Ectodermal cell (in vitro differentiated cells): Measurements from ENCODE around the gene TFAP2D. TPM values are rescaled to one million over a fixed set of nuclear protein-coding genes. Genes with fewer than 3 reads are reported as not detected.

ENCODE experiments used
- H3K27ac ChIP-seq: 2 replicates; pipeline ENCODE4 v1.7.0; 2013; ENCODE audit warnings: mild to moderate bottlenecking, low read depth, low read length; ENCODE audit not compliant: insufficient read depth, poor library complexity, severe bottlenecking
- H3K27me3 ChIP-seq: 2 replicates; pipeline ENCODE4 v1.7.0; 2013; ENCODE audit warnings: mild to moderate bottlenecking, low read length; ENCODE audit not compliant: insufficient read depth, control insufficient read depth, poor library complexity, severe bottlenecking
- H3K36me3 ChIP-seq: one replicate; pipeline ENCODE4 v1.7.0; 2013; ENCODE audit warnings: low read length; ENCODE audit not compliant: control insufficient read depth, insufficient read depth
- H3K4me1 ChIP-seq: one replicate; pipeline ENCODE4 v1.7.0; 2013; ENCODE audit warnings: low read length; ENCODE audit not compliant: control insufficient read depth, insufficient read depth
- H3K4me3 ChIP-seq: 2 replicates; pipeline ENCODE4 v1.7.0; 2013; ENCODE audit warnings: low read depth, low read length, control low read depth; ENCODE audit not compliant: insufficient read depth
- H3K9me3 ChIP-seq: 2 replicates; pipeline ENCODE4 v1.7.0; 2013; ENCODE audit warnings: mild to moderate bottlenecking, low read length, moderate library complexity; ENCODE audit not compliant: control insufficient read depth
- WGBS, 2 experiments: methylation state at CpG; one replicate each; pipeline ENCODE4 v1.1.7; 2013; ENCODE audit warnings: missing lambda C conversion rate in 2 of 2; 5-methylcytosine and 5-hydroxymethylcytosine counted together
- polyA plus RNA-seq, 4 experiments: library from polyadenylated mRNA; stranded (reverse); fragments of 50-300 nt; gene quantifications; one replicate each; pipeline ENCODE4 v1.2.3, GENCODE V29; 2013

TFAP2D gene
- polyA plus RNA-seq (2013, experiment 1 of 4), result not detected
- not detected for polyA plus RNA-seq (2013, experiment 2 of 4)
- polyA plus RNA-seq (2013, experiment 3 of 4), result not detected
- polyA plus RNA-seq (2013, experiment 4 of 4), result not detected

DNA sequence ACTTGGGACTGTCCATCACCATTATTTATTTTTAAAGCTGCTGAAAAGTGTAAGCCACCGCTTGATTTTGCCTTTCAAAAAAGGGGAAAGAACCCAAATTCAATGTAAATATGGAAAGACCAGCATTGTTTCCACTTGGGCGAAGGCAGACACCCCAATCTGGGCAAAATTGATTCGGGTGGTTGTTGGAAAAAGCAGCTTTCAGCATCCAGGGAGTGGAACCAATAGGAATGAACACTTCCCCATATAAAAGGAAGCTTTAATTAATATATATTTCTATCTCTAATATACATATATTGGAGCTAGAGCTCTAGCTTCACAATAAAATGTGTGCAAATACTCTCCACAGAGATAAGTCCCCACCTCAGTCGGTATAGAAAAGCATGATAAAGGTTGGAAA is at the start of gene TFAP2D:
Gene TFAP2D, plus strand, starts transcription at position 301 of the 400 bp plus-strand sequence. CDS start 530 bp downstream, outside the sequence.
- WGBS, 2 experiments, result 13 to 18% methylated on average over 3 to 4 of the region's 4 CpGs
- Histone ChIP-seq H3K4me1 (peaks cover 30% of the 10 kb centered on the region), H3K9me3 (no peaks in the 10 kb centered on the region), H3K4me3 (no peak within 1 kb of the TSS), H3K27me3 (peaks cover 100% of the 10 kb centered on the region), H3K36me3 (no peaks in the 10 kb centered on the region), H3K27ac (no peak within 1 kb of the TSS)

DNA sequence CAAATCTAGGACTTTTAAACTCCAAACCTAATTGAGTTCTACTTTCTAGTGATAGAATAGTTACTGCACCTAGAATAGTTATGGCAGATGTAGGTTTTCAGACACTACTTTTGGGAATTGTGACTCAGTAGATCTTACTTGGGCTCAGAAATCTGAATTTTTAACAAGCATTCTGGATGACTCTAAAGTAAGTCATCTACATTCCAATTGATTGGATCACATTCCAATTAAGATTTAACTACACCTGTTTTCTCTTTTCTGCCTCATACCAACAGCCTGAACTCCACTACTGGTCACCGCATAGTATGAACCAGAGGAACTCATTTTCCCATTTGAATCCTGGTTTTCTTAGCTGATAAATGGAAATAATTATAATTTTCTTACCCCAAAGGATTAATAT is 49.5 kb upstream of the TFAP2D start:
- H3K36me3 ChIP-seq, result no peaks in the 10 kb centered on the region
- H3K4me1 ChIP-seq, result no peaks in the 10 kb centered on the region
- no peak overlapping the region for H3K4me3 ChIP-seq
- no peak overlapping the region for H3K27ac ChIP-seq
- no peaks in the 10 kb centered on the region for H3K9me3 ChIP-seq
- no peaks in the 10 kb centered on the region for H3K27me3 ChIP-seq
- 80 to 100% methylated on average over 1 of the region's 1 CpG for WGBS, 2 experiments

DNA sequence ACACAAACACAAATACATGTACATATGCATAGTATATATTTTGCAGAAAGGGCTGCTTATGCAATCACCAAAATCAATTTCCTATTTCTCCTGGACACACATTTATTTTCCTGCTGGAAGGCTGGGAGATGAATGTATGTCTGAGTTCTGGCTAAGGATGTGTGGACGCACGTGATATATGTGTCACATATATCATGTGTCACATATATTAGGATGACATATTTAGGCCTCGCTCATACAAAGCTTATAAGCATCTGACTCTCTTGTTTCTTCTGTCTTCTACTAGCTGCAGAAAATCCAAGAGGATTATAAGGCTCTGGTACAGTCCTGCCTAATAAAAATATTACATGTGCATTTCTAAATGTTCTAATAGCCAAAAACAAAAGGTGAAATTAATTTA is 47.2 kb upstream of the TFAP2D start:
- H3K4me1 ChIP-seq, result no peaks in the 10 kb centered on the region
- no peaks in the 10 kb centered on the region for H3K9me3 ChIP-seq
- WGBS, 2 experiments, result 90 to 100% methylated on average over 1 to 3 of the region's 3 CpGs
- H3K27me3 ChIP-seq, result no peaks in the 10 kb centered on the region
- no peaks in the 10 kb centered on the region for H3K36me3 ChIP-seq
- no peak overlapping the region for H3K4me3 ChIP-seq
- H3K27ac ChIP-seq, result no peak overlapping the region

DNA sequence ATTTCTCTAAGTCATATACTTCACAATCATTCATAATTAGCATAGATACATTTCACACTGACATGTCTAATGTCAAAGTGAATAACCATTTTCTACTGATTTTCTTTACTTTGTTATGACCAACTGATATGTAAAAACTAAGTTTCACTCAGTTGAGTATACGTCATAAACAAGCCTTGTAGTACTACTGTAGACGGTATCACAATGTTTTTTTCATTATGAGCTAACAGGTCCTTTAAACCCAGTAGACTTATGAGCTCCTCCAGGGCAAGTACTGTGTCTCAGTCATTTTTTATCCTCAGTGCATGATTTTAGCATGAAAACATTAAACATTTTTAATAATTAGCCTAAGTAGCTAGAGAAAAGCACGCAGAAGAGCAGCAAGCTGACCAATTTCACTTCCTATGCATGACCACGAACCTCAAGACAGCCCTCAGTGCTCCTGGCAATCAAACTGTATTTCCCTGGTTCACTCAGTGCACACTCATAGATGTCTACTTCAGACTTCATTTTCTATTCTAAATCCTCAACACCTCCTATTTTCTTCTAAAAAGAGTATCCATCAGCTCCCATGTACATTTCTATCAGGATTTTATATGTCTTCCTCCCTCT is 32.0 kb upstream of the TFAP2D start:
- Histone ChIP-seq H3K27ac (no peak overlapping the region), H3K4me1 (no peaks in the 10 kb centered on the region), H3K4me3 (no peak overlapping the region), H3K36me3 (no peaks in the 10 kb centered on the region), H3K9me3 (no peaks in the 10 kb centered on the region), H3K27me3 (no peaks in the 10 kb centered on the region)
- WGBS, 2 experiments, result 83 to 91% methylated on average over 4 of the region's 4 CpGs

DNA sequence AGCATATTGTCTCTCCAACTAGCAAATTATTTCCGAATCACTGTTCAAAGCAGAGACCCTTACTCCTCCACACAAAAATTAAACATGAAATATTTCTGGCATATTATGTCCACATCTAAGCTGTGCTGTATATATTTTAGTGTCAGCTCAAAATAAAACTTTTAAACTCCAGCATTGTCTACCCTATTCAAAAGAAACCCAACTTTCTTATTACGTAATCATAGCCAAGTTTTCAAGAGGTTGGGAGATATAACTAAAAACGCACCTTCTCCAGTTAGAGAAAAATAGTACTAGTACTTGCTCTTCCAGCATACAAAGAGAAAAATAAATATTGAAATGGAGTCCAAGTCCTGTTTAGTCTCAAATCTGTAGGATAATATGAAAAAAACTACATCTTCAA is 24.1 kb upstream of the TFAP2D start:
- WGBS, 2 experiments, result 94 to 100% methylated on average over 1 to 3 of the region's 3 CpGs
- H3K36me3 ChIP-seq, result no peaks in the 10 kb centered on the region
- H3K4me1 ChIP-seq, result no peaks in the 10 kb centered on the region
- no peak overlapping the region for H3K27ac ChIP-seq
- H3K27me3 ChIP-seq, result peaks cover 6% of the 10 kb centered on the region
- no peak overlapping the region for H3K4me3 ChIP-seq
- H3K9me3 ChIP-seq, result no peaks in the 10 kb centered on the region

DNA sequence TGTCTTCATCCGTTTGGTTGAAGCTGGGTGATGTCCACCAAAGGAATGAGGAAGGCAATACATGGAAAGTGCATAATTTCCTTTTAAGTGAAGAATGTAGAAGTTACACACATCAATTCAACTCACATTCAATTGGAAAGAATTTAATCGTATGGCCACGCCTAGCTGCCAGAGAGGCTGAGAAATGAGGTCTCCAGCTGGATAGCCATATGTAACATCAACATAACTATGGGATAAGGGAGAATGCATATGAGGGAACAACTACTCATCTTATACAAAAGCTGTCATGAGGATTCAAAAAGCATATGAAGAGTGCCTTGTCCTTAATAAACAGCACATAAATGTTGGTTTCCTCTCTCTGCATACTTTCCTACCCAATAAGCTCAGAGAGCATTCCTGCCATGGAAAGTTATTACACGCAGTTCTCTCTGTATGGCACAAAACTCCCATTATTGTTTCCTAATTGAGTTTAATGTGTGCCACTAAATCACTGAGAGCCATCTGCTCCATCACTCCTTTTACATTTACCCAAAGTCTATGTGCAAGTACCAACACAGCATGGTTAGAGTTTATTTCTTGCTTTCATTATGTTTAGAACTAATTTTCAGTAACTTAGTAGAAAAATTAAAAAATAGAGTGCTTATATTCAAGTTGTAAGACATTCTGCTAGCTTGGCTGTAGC is 21.4 kb upstream of the TFAP2D start:
- no peaks in the 10 kb centered on the region for H3K9me3 ChIP-seq
- H3K27ac ChIP-seq, result no peak overlapping the region
- no peaks in the 10 kb centered on the region for H3K4me1 ChIP-seq
- no peak overlapping the region for H3K4me3 ChIP-seq
- WGBS, 2 experiments, result 73 to 90% methylated on average over 2 to 4 of the region's 4 CpGs
- H3K36me3 ChIP-seq, result no peaks in the 10 kb centered on the region
- H3K27me3 ChIP-seq, result peaks cover 18% of the 10 kb centered on the region

DNA sequence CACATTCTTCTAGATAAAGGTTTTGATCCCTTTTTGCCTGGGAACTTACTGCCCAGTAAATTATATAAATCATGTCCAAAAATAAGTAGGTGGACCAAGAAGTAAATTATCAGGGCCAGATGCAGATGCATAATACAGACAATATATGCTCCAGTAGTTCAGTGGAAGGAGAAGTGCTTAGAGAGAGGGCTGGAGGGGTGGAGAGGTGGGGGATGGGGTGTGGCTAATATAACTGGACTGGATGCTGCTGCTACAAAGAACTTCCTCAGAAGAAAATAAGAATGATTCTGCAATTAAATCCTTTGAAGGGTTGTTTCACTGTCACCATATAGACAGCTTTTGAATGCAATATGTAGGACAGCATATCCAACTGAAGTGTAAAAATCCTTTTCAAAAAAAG is 14.8 kb upstream of the TFAP2D start:
- Histone ChIP-seq H3K27me3 (peaks cover 65% of the 10 kb centered on the region), H3K27ac (no peak overlapping the region), H3K9me3 (no peaks in the 10 kb centered on the region), H3K4me1 (no peaks in the 10 kb centered on the region), H3K36me3 (no peaks in the 10 kb centered on the region), H3K4me3 (no peak overlapping the region)

DNA sequence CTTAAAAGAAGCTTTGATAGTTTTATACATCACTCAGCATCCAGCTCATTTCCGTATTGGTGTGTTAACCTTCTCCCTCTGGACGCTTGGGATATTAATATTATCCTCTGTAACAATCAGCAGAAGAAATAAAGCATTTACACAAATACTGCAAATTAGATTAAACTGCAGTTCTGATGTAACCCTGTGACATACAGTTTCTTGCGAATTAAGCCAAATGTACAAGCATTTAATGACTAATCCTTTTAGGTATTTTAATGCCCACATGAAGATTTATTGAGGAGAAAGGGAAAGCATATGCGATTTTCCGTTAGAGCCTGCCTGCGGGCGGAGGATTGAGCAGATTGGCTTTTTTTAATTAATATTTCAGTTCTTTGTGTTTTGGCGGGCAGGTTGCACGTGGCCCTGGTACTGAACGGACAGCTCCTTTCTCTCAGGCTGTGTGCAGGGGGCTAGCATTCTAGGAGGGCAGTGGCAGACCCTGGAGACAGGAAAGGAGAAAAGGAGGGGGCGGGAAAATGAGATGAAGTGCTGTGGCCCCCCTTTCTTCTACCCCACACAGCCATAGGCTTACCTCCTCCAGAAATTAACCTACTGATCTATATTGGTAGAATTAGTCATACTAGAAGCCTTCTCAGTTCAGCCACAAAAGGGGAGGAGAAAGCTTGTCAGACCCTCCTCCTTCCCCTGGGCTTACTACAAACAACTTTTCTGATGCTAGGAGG is 14.1 kb upstream of the TFAP2D start:
- 26 to 31% methylated on average over 10 of the region's 11 CpGs for WGBS, 2 experiments
- Histone ChIP-seq H3K27ac (no peak overlapping the region), H3K4me1 (no peaks in the 10 kb centered on the region), H3K36me3 (no peaks in the 10 kb centered on the region), H3K27me3 (peaks cover 64% of the 10 kb centered on the region), H3K4me3 (no peak overlapping the region), H3K9me3 (no peaks in the 10 kb centered on the region)

DNA sequence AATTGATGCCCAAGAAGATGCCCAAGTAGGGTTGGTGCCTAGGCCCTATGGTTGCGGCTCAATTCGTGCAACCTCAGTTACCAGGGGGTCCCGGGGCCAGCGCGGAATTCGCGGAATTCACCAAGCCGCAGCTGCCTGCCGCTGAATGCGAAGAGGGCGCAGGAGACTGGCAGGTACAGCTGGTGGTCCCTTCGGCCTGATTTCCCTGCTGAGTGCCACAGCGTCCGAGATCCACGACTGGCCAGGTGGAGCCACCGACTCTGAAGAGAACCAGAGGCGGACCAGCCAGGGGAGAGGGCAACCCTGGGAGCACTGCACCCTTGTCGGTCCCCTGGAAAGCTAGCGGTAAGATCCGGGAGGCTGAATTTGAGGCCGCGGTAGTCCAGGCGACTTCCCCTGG is 6.8 kb upstream of the TFAP2D start:
- Histone ChIP-seq H3K27ac (no peak overlapping the region), H3K4me1 (peaks cover 11% of the 10 kb centered on the region), H3K4me3 (no peak overlapping the region), H3K9me3 (no peaks in the 10 kb centered on the region), H3K27me3 (peaks cover 90% of the 10 kb centered on the region), H3K36me3 (no peaks in the 10 kb centered on the region)
- 1% methylated on average over 23 of the region's 23 CpGs for WGBS, 2 experiments

DNA sequence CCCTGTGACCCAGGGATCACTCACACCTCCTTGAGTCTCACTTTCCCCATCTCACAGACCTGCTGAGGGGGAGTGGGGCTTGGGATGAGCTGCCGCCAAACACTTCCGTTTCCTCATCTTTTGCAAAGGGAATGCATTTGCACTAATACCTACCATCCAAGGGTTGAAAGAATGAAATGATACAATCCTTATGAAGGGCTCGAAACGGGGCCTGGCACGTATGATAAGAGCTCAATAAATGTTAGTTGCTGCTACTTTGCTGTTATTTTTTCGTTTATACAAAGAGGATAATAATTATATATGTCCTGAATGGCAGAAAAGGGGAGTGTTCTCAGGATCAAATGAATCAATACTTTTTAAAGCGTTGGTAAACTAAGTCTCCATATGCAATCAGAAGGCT is 6.1 kb upstream of the TFAP2D start:
- Histone ChIP-seq H3K27me3 (peaks cover 90% of the 10 kb centered on the region), H3K4me3 (no peak overlapping the region)
- WGBS, 2 experiments, result 5 to 10% methylated on average over 6 to 7 of the region's 7 CpGs

More for the DNA sequence above, 6.1 kb upstream of the TFAP2D start:
- Histone ChIP-seq H3K27ac (no peak overlapping the region), H3K4me1 (peaks cover 11% of the 10 kb centered on the region), H3K9me3 (no peaks in the 10 kb centered on the region), H3K36me3 (no peaks in the 10 kb centered on the region)
